GM19452 (cell line): ENCODE results near the gene KRT39.
"Not testable (repeated sequence)": the region's sequence is repeated elsewhere in the genome, so short reads cannot be mapped to it uniquely, and the experiment has no call there.

ENCODE experiments used
- ATAC-seq: cut with Tn5 transposase; IDR thresholded peaks from one replicate; pipeline ENCODE4 v1.9.1; 2021; ENCODE audit not compliant: unreplicated experiment

KRT39 gene

DNA sequence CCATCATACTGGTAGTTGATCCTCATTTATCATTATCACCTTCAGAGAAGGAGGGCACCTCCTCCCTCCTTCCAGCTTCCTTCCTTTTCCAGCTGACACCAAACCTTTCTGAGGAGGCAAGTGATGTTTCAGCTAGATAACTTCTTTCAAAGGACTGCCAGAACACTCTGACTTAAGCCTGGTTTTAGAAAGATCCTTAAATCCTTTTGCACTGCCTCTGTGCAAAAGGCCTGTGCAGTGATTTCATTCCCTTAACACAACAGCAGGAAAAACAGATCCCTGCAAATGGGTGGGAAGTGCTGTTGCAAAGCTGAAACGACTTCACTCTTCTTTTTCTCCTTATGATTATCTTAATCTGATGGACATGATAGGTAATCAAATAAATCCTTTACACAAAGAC, 22.2 kb downstream of the KRT39 start:
- ATAC-seq = no peak

DNA sequence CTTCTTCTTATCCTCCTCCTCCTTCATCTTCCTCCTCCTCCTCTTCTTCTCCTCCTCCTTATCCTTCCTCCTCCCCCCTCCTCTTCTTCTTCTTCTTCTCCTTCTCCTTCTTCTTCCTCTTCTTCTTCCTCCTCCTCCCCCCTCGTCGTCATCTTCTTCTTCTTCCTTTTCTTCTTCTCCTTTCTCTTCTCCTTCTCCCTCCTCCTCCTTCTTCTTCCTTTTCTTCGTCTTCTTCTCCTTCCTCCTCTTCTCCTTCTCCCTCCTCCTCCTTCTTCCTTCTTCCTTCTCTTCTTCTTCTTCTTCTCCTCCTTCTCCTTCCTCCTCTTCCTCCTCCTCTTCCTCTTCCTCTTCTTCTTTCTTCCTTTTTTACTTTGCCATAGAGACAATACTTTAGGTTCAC, 24.2 kb downstream of the KRT39 start:
- no peak for ATAC-seq

DNA sequence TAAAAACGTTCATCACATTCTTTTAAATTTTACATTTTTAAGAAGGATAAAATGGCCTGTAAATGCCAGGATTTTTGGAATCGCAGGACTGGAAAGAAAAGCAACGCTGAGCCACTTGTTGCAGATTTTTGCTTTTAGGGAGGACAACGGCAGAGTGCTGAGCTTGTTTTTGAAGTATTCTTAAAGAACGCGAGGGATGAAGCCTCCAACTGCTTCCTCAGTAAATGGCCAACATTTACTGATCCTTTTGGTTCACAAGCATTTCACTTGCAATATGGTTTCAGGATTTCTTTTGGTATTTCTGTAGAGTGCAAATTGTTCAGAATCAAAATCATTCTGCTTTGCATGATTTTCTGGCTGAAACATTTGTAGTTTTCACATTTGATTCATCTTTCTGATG, 26.5 kb downstream of the KRT39 start:
- no peak for ATAC-seq

GRCh38 chr17:40938981-40939380, 27.8 kb downstream of the KRT39 start:
- no peak for ATAC-seq

DNA sequence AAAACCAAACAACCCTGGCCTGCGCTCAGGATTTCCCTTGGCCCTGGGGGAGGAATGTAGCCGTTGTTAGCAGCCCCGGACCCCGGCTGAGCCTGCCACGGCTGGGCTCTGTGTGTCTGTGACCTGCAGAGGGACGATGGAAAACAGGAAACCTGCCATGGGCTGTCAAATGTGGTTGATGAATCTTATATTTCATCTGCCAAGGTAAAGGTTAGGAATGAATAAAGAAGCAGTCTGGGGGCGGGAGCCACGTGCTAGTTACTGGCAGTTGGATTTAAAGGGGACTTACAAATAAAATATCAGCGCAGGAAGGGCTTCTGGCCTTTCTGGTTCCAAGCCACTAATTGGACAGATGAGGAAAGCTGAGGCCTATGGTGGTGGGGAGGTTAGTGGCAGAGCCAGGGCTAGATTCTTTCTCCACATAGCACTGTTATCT, 29.3 kb downstream of the KRT39 start, which contains the start of gene KRT23:
Gene KRT23, minus strand, starts transcription at position 263 of the 436 bp plus-strand sequence. CDS start 1,043 bp downstream, outside the sequence.
- no peak for ATAC-seq

DNA sequence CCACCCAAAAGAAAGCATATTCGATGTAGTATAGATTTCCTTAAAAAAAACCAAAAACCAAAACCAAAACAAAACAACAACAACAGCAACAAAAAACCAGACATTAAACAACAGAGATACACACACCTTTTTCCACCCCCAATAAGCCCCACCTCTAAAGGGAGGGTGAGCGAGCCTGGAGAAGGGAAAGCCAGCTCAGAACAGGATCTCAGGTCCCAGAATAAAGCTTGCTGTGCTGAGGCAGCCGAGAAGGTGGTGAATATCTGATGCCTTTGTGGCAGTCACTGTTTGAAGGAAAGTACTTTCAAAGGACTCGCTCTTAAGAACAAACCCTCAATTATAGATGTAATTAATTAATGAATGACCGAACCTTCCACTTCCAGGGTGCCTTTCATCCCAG, 29.8 kb downstream of the KRT39 start:
- ATAC-seq = no peak

- no peak for ATAC-seq
Observed at GRCh38 chr17:40936437-40936971, 30.2 kb downstream of the KRT39 start.

GRCh38 chr17:40935624-40936023, 31.1 kb downstream of the KRT39 start:
- no peak for ATAC-seq

GRCh38 chr17:40932608-40933007, 34.1 kb downstream of the KRT39 start:
- no peak for ATAC-seq

DNA sequence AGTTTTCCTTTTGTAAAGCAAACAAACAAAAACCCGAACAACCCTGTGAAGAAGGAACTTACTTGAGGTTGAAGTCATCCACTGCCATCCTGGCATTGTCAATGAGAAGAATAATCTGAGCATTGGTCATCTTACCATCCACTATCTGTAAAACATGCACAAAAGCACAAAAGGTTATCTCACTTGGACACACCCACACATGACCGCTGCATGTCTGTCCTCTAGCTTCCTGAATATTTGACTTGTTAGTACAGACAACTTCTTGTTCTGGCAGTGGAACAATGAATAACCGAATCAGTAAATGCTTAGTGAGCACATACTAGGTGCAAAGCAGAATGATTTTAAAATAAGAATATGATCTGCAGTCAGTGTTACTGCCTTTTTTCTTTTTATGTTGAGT, 35.4 kb downstream of the KRT39 start:
- no peak for ATAC-seq

DNA sequence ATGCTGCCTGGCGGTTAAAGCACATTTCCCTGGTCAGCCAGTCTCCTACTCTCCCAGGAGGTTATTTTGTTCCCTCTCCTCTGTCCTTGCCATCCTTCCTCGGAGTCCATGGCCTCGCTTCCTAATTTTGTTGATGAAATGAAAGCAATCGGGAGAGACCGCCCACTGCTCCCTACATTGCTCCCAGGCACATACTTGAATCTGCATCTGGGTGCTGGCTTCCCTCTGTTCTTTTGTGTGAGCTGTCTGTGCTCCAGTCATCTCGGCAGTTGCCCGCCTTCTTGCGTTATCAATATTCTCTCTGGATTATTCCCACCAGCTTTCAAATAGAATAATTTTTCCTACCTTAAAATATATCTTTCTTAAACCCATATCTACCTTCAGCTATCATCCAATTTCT, 40.4 kb downstream of the KRT39 start:
- ATAC-seq = no peak

DNA sequence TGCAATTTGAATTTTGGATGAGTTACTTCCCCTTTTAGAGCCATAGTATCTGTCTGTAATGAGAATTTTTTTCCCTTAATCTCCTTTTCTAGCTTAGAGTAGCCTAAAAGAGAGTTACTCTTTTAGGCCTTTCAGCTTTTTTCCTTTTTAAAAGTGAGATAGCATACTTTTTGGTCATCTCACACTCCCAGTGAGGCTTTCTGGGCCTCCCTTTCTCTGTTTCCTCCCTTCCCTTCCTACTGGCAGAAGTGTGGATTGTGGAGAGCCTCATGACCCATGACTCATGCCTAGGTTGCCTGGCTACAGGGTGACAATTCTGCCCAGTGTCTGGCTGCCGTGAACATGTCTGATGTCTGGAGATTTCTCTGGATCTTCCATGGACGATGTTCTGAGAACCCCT, 44.5 kb downstream of the KRT39 start:
- no peak for ATAC-seq

DNA sequence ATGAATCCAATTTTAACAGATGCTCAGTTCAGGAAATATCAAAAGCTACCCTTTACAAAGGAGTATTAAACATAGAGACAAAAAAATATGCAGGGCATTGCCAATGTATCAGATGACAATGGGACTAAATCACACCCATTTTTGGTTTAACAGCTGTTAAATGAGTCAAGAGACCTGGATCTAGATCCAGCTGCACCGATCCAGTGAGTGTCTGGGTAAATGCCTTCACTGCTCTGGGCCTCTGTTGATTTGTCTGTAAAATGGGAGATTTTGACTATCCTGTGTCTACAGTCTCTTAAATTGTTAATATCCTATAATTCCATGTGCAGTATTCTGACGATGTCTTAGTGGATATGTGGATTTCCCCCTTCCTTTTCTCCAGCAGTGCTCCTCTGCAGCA, 45.7 kb downstream of the KRT39 start:
- no peak for ATAC-seq

DNA sequence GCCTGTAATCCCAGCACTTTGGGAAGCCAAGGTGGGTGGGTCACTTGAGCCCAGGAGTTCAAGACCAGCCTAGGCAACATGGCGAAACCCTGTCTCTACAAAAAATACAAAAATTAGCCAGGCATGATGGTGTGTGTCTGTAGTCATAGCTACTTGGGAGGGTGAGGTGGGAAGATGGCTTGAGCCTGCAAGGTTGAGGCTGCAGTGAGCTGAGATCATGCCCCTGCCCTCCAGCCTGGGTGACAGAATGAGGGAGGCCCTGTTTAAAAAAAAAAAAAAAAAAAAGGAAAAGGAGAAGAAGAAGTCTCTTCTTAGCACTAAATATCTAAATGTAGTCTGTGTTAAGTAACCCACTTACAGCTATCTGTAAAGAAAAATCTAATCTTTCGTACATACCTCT, 49.6 kb downstream of the KRT39 start:
- not testable (repeated sequence) for ATAC-seq

GRCh38 chr17:40916366-40916765, 50.4 kb downstream of the KRT39 start:
- no peak for ATAC-seq

- no peak for ATAC-seq
Observed at GRCh38 chr17:40915721-40916256, 51.0 kb downstream of the KRT39 start.

DNA sequence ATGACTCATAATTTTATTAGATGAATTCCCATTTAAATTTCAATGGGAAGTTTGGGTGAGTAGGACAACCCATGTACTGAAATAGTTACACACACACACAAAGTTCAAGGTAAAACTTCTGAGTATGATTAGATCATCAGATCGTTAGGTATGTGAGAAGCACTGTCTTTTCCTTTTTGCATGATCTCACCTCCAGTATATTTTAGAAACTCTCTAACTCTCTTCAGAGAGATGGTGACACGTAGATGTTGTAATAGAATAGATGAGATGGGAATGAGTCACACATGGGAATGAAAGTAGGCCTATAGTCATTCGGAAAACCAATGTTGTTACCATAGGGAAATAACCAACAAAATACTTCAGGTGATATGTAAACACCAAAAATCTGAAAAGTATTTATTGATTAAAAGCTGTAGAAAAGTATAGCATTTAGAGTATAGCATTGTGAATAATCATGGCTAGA, 51.5 kb downstream of the KRT39 start:
- ATAC-seq = no peak

- ATAC-seq = no peak
Observed at GRCh38 chr17:40914075-40914855, 52.5 kb downstream of the KRT39 start.

DNA sequence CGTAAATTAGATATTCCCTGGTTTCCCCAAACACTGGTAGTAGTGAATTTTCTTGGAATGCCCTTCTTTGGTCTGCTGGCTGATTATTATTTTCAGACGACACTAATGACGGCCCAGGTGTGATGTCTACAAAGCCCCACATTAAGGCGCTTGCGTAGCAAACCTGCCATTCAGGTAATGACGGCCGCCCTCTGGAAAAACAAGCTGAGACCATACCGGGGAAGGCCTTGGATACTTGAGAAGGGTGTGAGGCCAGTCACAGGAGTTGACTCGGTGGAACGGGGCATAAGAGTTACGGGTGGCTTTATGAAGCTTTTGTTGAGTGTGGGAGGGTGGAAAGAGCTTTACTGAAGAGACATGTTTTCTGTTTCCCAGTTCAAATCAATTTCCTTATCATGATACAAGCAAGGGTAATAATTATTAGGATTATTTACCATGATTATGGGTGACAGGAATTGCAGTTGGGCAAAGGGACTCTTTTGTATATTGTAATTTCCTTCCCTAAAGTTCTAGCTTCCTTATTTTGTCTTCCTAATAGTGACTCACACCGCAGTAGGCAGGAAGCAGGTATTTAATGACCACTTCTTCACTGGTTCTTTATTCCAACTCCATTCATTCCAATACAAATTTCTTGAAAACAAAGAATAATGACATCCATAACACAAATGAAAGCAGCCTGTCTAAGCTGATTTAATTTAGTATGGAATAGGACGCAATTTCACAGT, 54.1 kb downstream of the KRT39 start:
- no peak for ATAC-seq

GRCh38 chr17:40910441-40910841, 56.3 kb downstream of the KRT39 start:
- no peak for ATAC-seq

- no peak for ATAC-seq
Observed at GRCh38 chr17:40909755-40910154, 57.0 kb downstream of the KRT39 start.

- ATAC-seq = no peak
Observed at GRCh38 chr17:40909351-40909750, 57.4 kb downstream of the KRT39 start.
